BLaER1 (cell line): ENCODE data around the gene EPB41L4A.

Source experiments
- H3K27ac ChIP-seq: shearing (Covaris generic); formaldehyde crosslinking; 2 replicates; pipeline ENCODE4 v1.8.1; 2022
- H3K27me3 ChIP-seq: shearing (Covaris generic); formaldehyde crosslinking; 2 replicates; pipeline ENCODE4 v1.8.1; 2022
- H3K36me3 ChIP-seq: shearing (Covaris generic); formaldehyde crosslinking; 2 replicates; pipeline ENCODE4 v1.8.1; 2022
- H3K4me1 ChIP-seq: shearing (Covaris generic); formaldehyde crosslinking; 2 replicates; pipeline ENCODE4 v1.8.1; 2022
- H3K4me2 ChIP-seq: shearing (Covaris generic); formaldehyde crosslinking; 2 replicates; pipeline ENCODE4 v1.8.1; 2022
- H3K4me3 ChIP-seq: shearing (Covaris generic); formaldehyde crosslinking; 2 replicates; pipeline ENCODE4 v1.8.1; 2022
- H3K9ac ChIP-seq: shearing (Covaris generic); formaldehyde crosslinking; 2 replicates; pipeline ENCODE4 v1.8.1; 2022
- H3K9me3 ChIP-seq: shearing (Covaris generic); formaldehyde crosslinking; 2 replicates; pipeline ENCODE4 v1.8.1; 2022
- H4K20me1 ChIP-seq: shearing (Covaris generic); formaldehyde crosslinking; 2 replicates; pipeline ENCODE4 v1.8.1; 2022
- Cebpa-rat ChIP-seq: shearing (Covaris generic); IDR thresholded peaks from 2 replicates; pipeline ENCODE4 v1.8.1; 2022

The EPB41L4A gene

DNA sequence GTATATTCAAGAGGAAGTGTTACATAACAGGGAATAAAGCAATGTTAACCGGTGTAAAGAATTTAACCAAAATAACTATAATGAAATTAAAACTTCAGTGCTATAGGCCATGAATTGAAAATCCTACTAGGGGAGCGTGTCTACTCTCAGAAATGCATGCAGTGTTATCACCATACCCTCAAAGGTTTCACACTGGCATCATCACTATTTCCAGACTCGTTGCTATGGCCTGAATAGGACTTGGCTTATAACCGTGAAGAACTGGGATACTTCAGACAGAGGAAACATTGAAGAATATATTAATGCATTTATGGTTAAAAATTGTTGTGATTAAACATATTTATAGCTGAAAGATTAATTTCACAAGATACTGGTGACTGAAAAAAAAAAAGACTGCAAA is 154.9 kb downstream of the EPB41L4A start:
- Histone ChIP-seq H3K4me1 (no peaks in the 10 kb centered on the region), H3K36me3 (no peaks in the 10 kb centered on the region), H3K9ac (no peak overlapping the region), H3K9me3 (no peaks in the 10 kb centered on the region), H3K4me2 (no peak overlapping the region), H3K4me3 (no peak overlapping the region), H4K20me1 (no peaks in the 10 kb centered on the region), H3K27me3 (no peaks in the 10 kb centered on the region), H3K27ac (no peak overlapping the region)
- TF ChIP-seq Cebpa-rat: no peak

DNA sequence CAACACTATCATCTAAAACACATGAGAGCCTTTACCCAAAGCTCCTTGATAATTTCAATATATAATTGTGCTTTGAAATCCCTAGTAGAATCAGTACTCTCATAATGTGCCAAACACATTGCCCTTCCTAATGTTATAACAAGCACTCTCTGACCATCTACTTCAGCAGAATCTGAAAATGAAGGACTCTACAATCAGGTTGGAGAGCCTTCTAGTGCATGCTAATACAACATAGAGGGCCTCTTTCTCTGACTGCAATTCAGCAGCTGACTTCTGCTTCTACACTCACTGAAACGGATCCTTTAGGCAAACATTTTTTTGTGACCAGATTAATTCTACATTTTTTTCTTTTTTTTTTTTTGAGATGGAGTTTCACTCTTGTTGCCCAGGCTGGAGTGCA is 155.6 kb downstream of the EPB41L4A start:
- Histone ChIP-seq H3K4me2 (no peak overlapping the region), H4K20me1 (no peaks in the 10 kb centered on the region), H3K9me3 (no peaks in the 10 kb centered on the region), H3K27ac (no peak overlapping the region), H3K4me3 (no peak overlapping the region), H3K27me3 (no peaks in the 10 kb centered on the region), H3K4me1 (no peaks in the 10 kb centered on the region), H3K36me3 (no peaks in the 10 kb centered on the region), H3K9ac (no peak overlapping the region)
- no peak for TF ChIP-seq Cebpa-rat

DNA sequence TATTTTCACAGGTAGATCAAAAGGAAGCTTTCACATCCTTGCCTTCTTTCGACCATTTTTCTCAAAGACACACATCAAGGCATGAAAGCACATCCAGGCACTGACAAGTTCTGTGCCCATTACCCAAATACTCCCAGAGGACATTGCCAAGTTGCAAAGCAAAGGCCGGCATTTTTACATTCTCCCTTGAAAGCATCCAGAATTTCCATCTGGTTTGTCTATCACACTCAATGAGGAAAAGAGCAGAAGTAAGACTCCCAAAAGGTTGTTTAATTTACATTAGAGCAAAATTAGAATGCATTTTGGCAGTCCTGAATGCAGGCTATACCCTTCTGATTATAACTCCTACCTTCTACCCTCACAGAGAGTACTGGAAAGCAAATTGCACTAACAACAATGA is 160.5 kb downstream of the EPB41L4A start:
- Histone ChIP-seq H3K9me3 (no peaks in the 10 kb centered on the region), H3K4me3 (no peak overlapping the region), H4K20me1 (no peaks in the 10 kb centered on the region), H3K27me3 (no peaks in the 10 kb centered on the region), H3K9ac (no peak overlapping the region), H3K36me3 (no peaks in the 10 kb centered on the region), H3K4me2 (no peak overlapping the region), H3K27ac (no peak overlapping the region), H3K4me1 (no peaks in the 10 kb centered on the region)
- TF ChIP-seq Cebpa-rat: no peak

DNA sequence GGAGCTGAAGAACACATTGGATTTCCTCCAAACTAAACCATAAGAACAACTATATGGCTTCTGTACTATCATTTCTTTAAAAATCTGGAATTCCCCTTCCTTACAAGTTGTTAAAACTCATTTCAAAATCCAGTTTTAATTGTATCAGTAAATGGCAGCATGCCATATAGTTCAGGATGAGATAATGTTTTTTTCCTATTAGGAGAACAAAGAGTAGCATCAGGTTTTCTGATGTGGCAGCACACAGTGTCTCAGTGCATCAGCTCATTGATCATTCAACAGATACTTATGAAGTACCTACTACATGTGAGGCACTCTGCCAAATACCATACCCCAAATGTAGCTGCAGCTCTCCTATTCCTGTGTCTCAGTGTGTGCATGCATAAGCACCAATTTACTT is 161.1 kb downstream of the EPB41L4A start:
- no peak overlapping the region for H3K4me2 ChIP-seq
- H3K9me3 ChIP-seq: no peaks in the 10 kb centered on the region
- no peak overlapping the region for H3K4me3 ChIP-seq
- no peaks in the 10 kb centered on the region for H3K4me1 ChIP-seq
- H3K27ac ChIP-seq: no peak overlapping the region
- H4K20me1 ChIP-seq: no peaks in the 10 kb centered on the region
- no peaks in the 10 kb centered on the region for H3K27me3 ChIP-seq
- TF ChIP-seq Cebpa-rat: no peak
- no peaks in the 10 kb centered on the region for H3K36me3 ChIP-seq
- no peak overlapping the region for H3K9ac ChIP-seq

DNA sequence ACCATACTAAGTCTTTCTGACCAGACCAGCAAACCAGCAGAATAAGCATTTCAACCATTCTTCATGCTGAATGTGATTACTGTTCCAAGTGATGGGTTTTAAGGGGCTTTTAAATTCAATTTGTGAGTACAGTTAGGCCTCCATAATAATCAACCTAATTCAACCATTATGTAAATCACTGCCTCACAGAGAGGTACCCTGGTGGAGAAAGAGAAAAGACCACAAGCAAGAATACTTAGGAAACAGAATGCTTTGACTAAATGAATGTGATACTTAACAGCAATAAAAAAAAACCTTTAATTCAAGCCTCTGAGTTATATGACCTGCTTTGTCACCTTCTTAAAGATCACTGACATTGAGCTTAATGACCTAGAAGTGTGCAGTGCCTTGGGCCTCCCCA is 162.1 kb downstream of the EPB41L4A start:
- Histone ChIP-seq H3K36me3 (no peaks in the 10 kb centered on the region), H3K9ac (no peak overlapping the region), H3K4me2 (no peak overlapping the region), H3K27me3 (no peaks in the 10 kb centered on the region), H3K9me3 (no peaks in the 10 kb centered on the region), H3K27ac (no peak overlapping the region), H3K4me3 (no peak overlapping the region), H3K4me1 (no peaks in the 10 kb centered on the region), H4K20me1 (no peaks in the 10 kb centered on the region)
- no peak for TF ChIP-seq Cebpa-rat

DNA sequence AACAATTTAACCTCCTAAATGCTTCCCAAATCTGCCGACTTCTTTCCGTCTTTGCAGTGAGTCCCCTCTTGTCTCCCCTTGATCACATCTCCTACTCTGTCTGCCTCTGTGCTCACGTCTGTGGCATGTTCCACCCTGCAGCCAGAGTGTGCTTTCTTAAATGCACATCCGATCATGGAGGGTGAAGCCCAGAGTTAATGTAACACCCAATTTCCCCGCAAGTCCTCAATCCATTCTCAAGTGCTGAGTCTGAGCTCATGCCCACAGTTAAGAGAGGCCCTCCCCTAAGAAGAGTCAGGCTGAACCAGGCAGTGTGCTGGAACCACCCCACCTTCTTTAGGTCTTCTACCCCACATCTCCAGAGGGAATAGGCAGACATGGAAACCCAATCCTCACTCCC is 164.8 kb downstream of the EPB41L4A start:
- no peaks in the 10 kb centered on the region for H3K4me1 ChIP-seq
- H3K4me2 ChIP-seq: no peak overlapping the region
- H4K20me1 ChIP-seq: no peaks in the 10 kb centered on the region
- no peak overlapping the region for H3K4me3 ChIP-seq
- no peaks in the 10 kb centered on the region for H3K36me3 ChIP-seq
- no peak overlapping the region for H3K9ac ChIP-seq
- H3K27ac ChIP-seq: no peak overlapping the region
- no peaks in the 10 kb centered on the region for H3K27me3 ChIP-seq
- H3K9me3 ChIP-seq: no peaks in the 10 kb centered on the region
- no peak for TF ChIP-seq Cebpa-rat

DNA sequence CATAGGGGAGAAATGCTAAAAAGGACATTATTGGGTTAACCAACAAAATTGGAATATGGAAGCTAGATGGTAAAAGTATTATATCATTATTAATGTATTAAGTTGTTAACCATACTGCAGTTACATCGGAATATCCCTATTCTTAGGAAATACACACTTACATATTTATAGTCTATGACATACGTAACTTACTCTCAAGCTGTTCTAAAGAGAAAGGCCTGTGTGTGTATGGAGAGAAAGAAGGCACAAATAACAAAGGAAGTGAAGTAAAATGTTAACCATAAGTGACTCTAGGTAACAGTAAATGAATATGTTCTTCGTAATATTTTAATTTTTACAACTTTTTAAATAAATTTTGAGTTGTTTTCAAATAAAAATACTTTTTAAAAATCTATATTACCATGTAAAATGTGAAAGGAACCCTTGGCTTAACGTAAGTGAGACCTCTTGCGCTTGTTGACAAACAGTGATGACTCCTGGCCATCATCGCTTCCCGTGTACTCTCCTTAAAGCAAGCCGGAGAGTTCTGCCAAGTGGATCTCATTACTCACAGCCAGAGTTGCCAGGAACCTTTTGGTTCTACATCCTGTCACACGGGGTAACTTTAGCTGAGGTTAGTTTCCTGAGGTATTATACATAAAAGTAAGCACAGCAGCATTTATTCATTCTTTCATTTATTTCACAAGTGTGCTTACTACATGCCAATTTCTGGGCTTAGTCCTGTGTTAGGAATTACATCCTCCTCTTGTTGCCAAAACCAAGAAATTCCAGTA is 165.4 kb downstream of the EPB41L4A start:
- Histone ChIP-seq H3K9me3 (no peaks in the 10 kb centered on the region), H3K27me3 (no peaks in the 10 kb centered on the region), H3K4me1 (no peaks in the 10 kb centered on the region), H3K36me3 (no peaks in the 10 kb centered on the region), H3K9ac (no peak overlapping the region), H3K27ac (no peak overlapping the region), H3K4me3 (no peak overlapping the region), H4K20me1 (no peaks in the 10 kb centered on the region), H3K4me2 (no peak overlapping the region)
- TF ChIP-seq Cebpa-rat: no peak

DNA sequence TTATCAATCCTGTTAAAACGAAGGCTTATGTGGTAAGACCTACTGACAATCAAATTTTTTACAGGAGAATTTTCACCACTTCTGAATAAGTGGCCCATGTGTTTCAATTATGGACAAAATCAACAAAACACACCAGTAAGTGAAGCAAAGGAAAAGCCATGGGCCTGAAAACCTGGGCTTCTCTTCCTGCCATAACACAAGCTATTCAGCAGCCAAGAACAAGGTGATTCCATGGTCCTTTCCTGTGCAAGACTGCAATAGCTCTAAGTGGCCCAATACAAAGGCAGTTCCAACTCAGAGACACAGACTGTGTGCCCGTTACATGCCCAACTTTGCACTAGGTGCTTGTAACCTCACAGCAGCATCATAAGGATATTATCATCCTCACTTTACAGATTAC is 168.5 kb downstream of the EPB41L4A start:
- Histone ChIP-seq H3K27me3 (no peaks in the 10 kb centered on the region), H3K27ac (no peak overlapping the region), H4K20me1 (no peaks in the 10 kb centered on the region), H3K4me3 (no peak overlapping the region), H3K9me3 (no peaks in the 10 kb centered on the region), H3K9ac (no peak overlapping the region), H3K4me1 (no peaks in the 10 kb centered on the region), H3K4me2 (no peak overlapping the region), H3K36me3 (no peaks in the 10 kb centered on the region)
- no peak for TF ChIP-seq Cebpa-rat

DNA sequence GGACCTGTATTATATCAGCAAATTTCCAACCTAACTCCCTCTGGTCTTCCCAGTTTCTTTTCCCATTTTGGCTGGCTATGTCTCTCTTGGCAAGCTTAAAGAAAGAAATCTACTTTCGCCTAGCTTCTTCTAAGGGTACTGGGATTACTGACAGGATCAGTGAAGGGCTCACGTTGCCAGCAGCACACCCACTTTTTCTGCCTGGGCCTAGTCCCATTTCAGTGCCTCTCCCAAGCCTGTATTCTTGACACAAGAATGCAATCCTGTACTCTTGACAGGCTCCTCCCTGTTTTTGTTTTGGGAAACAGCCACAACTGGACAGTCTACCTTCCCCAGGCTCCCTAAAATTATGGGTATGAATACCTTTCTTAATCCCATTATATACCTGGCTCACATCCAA is 170.5 kb downstream of the EPB41L4A start:
- H3K9ac ChIP-seq: no peak overlapping the region
- no peak overlapping the region for H3K4me3 ChIP-seq
- H3K27me3 ChIP-seq: no peaks in the 10 kb centered on the region
- H4K20me1 ChIP-seq: no peaks in the 10 kb centered on the region
- no peaks in the 10 kb centered on the region for H3K36me3 ChIP-seq
- H3K27ac ChIP-seq: no peak overlapping the region
- TF ChIP-seq Cebpa-rat: no peak
- H3K9me3 ChIP-seq: no peaks in the 10 kb centered on the region
- no peak overlapping the region for H3K4me2 ChIP-seq
- no peaks in the 10 kb centered on the region for H3K4me1 ChIP-seq

DNA sequence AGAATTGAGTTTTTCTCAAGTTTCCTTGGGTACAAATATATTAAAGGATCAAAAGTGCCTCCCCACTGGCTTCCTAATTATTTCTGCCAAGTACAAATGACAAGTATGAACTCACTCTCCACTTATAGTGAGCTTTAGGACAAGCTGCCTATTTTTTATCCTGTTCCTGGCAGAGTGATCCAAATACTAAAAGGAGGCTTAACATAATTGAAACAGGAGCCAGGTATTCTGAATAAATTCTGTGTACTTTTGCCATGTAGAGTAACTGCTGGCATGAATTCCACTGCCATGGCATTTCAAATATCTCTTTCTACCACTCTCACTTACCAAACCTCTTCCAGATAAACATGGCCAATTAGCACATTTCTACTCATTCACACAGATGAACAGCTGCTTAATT is 171.1 kb downstream of the EPB41L4A start:
- no peak overlapping the region for H3K4me3 ChIP-seq
- no peaks in the 10 kb centered on the region for H4K20me1 ChIP-seq
- no peaks in the 10 kb centered on the region for H3K36me3 ChIP-seq
- no peak overlapping the region for H3K4me2 ChIP-seq
- no peak for TF ChIP-seq Cebpa-rat
- no peaks in the 10 kb centered on the region for H3K4me1 ChIP-seq
- no peaks in the 10 kb centered on the region for H3K9me3 ChIP-seq
- no peaks in the 10 kb centered on the region for H3K27me3 ChIP-seq
- no peak overlapping the region for H3K9ac ChIP-seq
- H3K27ac ChIP-seq: no peak overlapping the region

DNA sequence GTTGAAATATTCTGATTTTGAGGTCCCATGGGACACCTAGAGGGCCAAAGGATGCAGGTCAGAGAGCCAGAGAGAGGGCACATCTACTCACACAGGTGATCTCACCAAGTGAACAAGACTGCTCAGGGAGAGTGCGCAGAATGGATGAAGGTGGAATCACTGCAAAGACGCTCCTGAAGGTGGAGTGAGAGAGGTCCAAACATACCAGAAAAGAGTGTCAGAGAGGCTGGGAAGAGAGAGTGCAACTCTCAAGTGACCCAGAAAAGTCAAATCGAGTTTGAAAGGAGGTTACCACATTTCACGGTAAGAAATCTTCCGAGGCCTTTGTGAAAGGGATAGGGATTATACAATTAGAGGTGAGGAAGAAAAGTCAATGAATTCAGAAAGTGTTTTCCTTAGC is 173.4 kb downstream of the EPB41L4A start:
- Histone ChIP-seq H3K4me1 (no peaks in the 10 kb centered on the region), H3K4me3 (no peak overlapping the region), H3K9ac (no peak overlapping the region), H3K4me2 (no peak overlapping the region), H4K20me1 (no peaks in the 10 kb centered on the region), H3K9me3 (no peaks in the 10 kb centered on the region), H3K27ac (no peak overlapping the region), H3K27me3 (no peaks in the 10 kb centered on the region), H3K36me3 (no peaks in the 10 kb centered on the region)
- TF ChIP-seq Cebpa-rat: no peak
